Ishikawa (cell line): ENCODE data around the gene LRRC28.

Experiments used
- CEBPB ChIP-seq: IDR thresholded peaks from 2 replicates; pipeline ENCODE4 v1.6.1; 2012
- CREB1 ChIP-seq: IDR thresholded peaks from 2 replicates; pipeline ENCODE4 v1.6.1; 2012; ENCODE audit warnings: low read depth
- EGR1 ChIP-seq: IDR thresholded peaks from 2 replicates; pipeline ENCODE4 v1.6.1; 2012
- EP300 ChIP-seq: IDR thresholded peaks from 2 replicates; pipeline ENCODE4 v1.6.1; 2012; ENCODE audit warnings: borderline replicate concordance
- FOXM1 ChIP-seq: IDR thresholded peaks from 2 replicates; pipeline ENCODE4 v1.6.1; 2012; ENCODE audit warnings: low read depth, borderline replicate concordance
- MAX ChIP-seq: IDR thresholded peaks from 2 replicates; pipeline ENCODE4 v1.6.1; 2012
- NFIC ChIP-seq: IDR thresholded peaks from 2 replicates; pipeline ENCODE4 v1.6.1; 2012
- RAD21 ChIP-seq: IDR thresholded peaks from 2 replicates; pipeline ENCODE4 v1.6.1; 2012; ENCODE audit warnings: low read depth
- TAF1 ChIP-seq: IDR thresholded peaks from 2 replicates; pipeline ENCODE4 v1.6.1; 2012; ENCODE audit warnings: low read depth, mild to moderate bottlenecking
- TCF12 ChIP-seq: IDR thresholded peaks from 2 replicates; pipeline ENCODE4 v1.6.1; 2012; ENCODE audit warnings: low read depth
- TEAD4 ChIP-seq: IDR thresholded peaks from 2 replicates; pipeline ENCODE4 v1.6.1; 2012
- YY1 ChIP-seq: IDR thresholded peaks from 2 replicates; pipeline ENCODE4 v1.6.1; 2012; ENCODE audit warnings: low read depth
- TF ChIP-seq, protein P1 (sequence below): IDR thresholded peaks from 2 replicates; pipeline ENCODE4 v1.6.1; 2012; ENCODE audit warnings: low read depth, mild to moderate bottlenecking
- TF ChIP-seq, protein P2 (sequence below): IDR thresholded peaks from 2 replicates; pipeline ENCODE4 v1.6.1; 2012

DNA sequence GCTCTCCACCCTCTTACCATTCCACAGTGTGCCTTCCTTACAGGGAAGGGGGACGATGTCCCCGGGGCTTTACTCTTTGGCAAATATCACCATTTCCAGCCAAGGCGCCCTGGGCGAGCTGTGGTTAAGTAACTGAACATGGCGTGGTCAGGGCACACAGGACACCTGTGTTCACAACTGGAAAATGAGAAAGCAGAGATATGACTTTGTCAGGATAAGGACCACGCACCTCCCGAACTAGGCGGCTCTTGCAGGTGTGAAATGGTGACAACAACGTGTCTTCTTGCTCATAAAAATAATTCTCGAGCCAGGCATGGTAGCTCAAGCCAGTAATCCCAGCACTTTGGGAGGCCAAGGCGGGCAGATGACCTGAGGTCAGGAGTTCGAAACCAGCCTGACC lies 154.8 kb downstream of the LRRC28 start:
- TF ChIP-seq EP300 (no peak), EGR1 (no peak), MAX (no peak), TCF12 (no peak), YY1 (no peak), CEBPB (no peak), TEAD4 (no peak), RAD21 (no peak), TAF1 (no peak), CREB1 (no peak), FOXM1 (no peak), NFIC (no peak)
- TF ChIP-seq, protein P1, sequence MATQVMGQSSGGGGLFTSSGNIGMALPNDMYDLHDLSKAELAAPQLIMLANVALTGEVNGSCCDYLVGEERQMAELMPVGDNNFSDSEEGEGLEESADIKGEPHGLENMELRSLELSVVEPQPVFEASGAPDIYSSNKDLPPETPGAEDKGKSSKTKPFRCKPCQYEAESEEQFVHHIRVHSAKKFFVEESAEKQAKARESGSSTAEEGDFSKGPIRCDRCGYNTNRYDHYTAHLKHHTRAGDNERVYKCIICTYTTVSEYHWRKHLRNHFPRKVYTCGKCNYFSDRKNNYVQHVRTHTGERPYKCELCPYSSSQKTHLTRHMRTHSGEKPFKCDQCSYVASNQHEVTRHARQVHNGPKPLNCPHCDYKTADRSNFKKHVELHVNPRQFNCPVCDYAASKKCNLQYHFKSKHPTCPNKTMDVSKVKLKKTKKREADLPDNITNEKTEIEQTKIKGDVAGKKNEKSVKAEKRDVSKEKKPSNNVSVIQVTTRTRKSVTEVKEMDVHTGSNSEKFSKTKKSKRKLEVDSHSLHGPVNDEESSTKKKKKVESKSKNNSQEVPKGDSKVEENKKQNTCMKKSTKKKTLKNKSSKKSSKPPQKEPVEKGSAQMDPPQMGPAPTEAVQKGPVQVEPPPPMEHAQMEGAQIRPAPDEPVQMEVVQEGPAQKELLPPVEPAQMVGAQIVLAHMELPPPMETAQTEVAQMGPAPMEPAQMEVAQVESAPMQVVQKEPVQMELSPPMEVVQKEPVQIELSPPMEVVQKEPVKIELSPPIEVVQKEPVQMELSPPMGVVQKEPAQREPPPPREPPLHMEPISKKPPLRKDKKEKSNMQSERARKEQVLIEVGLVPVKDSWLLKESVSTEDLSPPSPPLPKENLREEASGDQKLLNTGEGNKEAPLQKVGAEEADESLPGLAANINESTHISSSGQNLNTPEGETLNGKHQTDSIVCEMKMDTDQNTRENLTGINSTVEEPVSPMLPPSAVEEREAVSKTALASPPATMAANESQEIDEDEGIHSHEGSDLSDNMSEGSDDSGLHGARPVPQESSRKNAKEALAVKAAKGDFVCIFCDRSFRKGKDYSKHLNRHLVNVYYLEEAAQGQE, result no peak
- TF ChIP-seq, protein P2, sequence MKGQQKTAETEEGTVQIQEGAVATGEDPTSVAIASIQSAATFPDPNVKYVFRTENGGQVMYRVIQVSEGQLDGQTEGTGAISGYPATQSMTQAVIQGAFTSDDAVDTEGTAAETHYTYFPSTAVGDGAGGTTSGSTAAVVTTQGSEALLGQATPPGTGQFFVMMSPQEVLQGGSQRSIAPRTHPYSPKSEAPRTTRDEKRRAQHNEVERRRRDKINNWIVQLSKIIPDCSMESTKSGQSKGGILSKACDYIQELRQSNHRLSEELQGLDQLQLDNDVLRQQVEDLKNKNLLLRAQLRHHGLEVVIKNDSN, result no peak
